Breast epithelium (tissue), 4 donors: ENCODE data around the gene ARL2. TPM values are rescaled to one million over a fixed set of nuclear protein-coding genes. Genes with fewer than 3 reads are reported as not detected.

Experiments
- DNase-seq, 2 donors: peaks; one replicate each; pipeline ENCODE4 v3.0.0-alpha.2; 2019; ENCODE audit warnings: low spot score in 2 of 2
- H3K27ac ChIP-seq, 2 donors: fragments of 200-600 bp; sonication (generic) in 1 of 2; one replicate each; pipeline ENCODE4 v1.5.1; 2016 to 2019; ENCODE audit warnings: mild to moderate bottlenecking in 1 of 2
- H3K27me3 ChIP-seq, 2 donors: fragments of 200-600 bp; sonication (generic) in 1 of 2; one replicate each; pipeline versions ENCODE4 v1.5.1 to v1.6.0; 2017 to 2019; ENCODE audit warnings: control low read depth in 1 of 2, mild to moderate bottlenecking in 1 of 2
- H3K36me3 ChIP-seq: fragments of 200-600 bp; one replicate; pipeline ENCODE4 v1.5.1; 2019
- H3K4me1 ChIP-seq, 2 donors: fragments of 200-600 bp; sonication (generic); one replicate each; pipeline ENCODE4 v1.5.1; 2016 to 2019; ENCODE audit warnings: control low read depth in 1 of 2
- H3K4me3 ChIP-seq, 3 donors: fragments of 200-600 bp; sonication (generic); 1 replicate in 2 of 3; 2 replicates in 1 of 3; pipeline ENCODE4 v1.5.1; 2016 to 2019; ENCODE audit warnings: mild to moderate bottlenecking in 3 of 3, moderate library complexity in 2 of 3
- H3K9me3 ChIP-seq, 2 donors: fragments of 200-600 bp; sonication (generic) in 1 of 2; one replicate each; pipeline ENCODE4 v1.5.1; 2016 to 2019; ENCODE audit warnings: control low read depth in 1 of 2
- CTCF ChIP-seq, 3 donors: fragments of 450-650 bp; IDR thresholded peaks; one replicate each; pipeline ENCODE4 v1.5.1; 2016 to 2017; ENCODE audit warnings: antibody characterized with exemption in 3 of 3, mild to moderate bottlenecking in 3 of 3, moderate library complexity in 3 of 3
- POLR2A ChIP-seq: fragments of 450-650 bp; IDR thresholded peaks from one replicate; pipeline ENCODE4 v1.6.1; 2016; ENCODE audit warnings: antibody characterized with exemption, mild to moderate bottlenecking, moderate library complexity
- POLR2AphosphoS5 ChIP-seq, 3 donors: sonication (generic); formaldehyde crosslinking; IDR thresholded peaks; one replicate each; pipeline ENCODE4 v1.6.1; 2017; ENCODE audit warnings: antibody characterized with exemption in 3 of 3
- intact Hi-C: fragments of 100-400 bp; cut with DNase I; formaldehyde crosslinking; loops from one replicate; pipeline ENCODE4 v1.15.1; 2023; ENCODE audit warnings: low total_unique reads
- total RNA-seq, 3 donors: library from RNA; depleted of rRNA; stranded (reverse); fragments of >200 nt; gene quantifications; one replicate each; pipeline ENCODE4 v1.1.0, GENCODE V29; 2016

ARL2 gene
- total RNA-seq, 3 donors from 2014 or later = 99.8 to 193 (median 154) TPM

GRCh38 chr11:65027213-65028067 lies 13.5 kb downstream of the ARL2 start, which contains the start of gene SNX15:
Gene SNX15, plus strand, starts transcription at chr11:65027439. Its CDS starts 99 bp downstream, at chr11:65027538.
- Histone ChIP-seq H3K9me3 (no peaks in the 10 kb centered on the region), H3K27me3 (no peaks in the 10 kb centered on the region), H3K27ac (peak within 1 kb of the TSS; percentile 87 to 91), H3K4me1 (no peaks in the 10 kb centered on the region), H3K4me3 (peak within 1 kb of the TSS; percentile 61 to 76 (median 62)), H3K36me3 (no peaks in the 10 kb centered on the region)
- intact Hi-C loops = no loop called here
- DNase-seq = peak; percentile 91
- TF ChIP-seq POLR2A (peak; percentile 57), CTCF (IDR thresholded peaks at IDR 0.05) (peak; percentile 64 to 79 (median 68)), POLR2AphosphoS5 (IDR thresholded peaks at IDR 0.05) (peak; percentile 88 to 94 (median 91))

GRCh38 chr11:65032216-65032615 lies 18.3 kb downstream of the ARL2 start:
- Histone ChIP-seq H3K27me3 (no peaks in the 10 kb centered on the region), H3K4me1 (no peaks in the 10 kb centered on the region), H3K9me3 (no peaks in the 10 kb centered on the region), H3K27ac (no peak overlapping the region), H3K4me3 (no peak overlapping the region), H3K36me3 (no peaks in the 10 kb centered on the region)
- intact Hi-C loops = no loop called here
- no peak for DNase-seq
- TF ChIP-seq POLR2A (no peak), CTCF (IDR thresholded peaks at IDR 0.05) (no peak), POLR2AphosphoS5 (IDR thresholded peaks at IDR 0.05) (no peak)

GRCh38 chr11:65034423-65034822 lies 20.5 kb downstream of the ARL2 start:
- DNase-seq = no peak
- intact Hi-C loops = no loop called here

GRCh38 chr11:65035579-65035978 lies 21.6 kb downstream of the ARL2 start:
- no peak overlapping the region for H3K27ac ChIP-seq
- TF ChIP-seq POLR2AphosphoS5 (IDR thresholded peaks at IDR 0.05) (no peak), POLR2A (no peak), CTCF (IDR thresholded peaks at IDR 0.05) (no peak)
- H3K4me1 ChIP-seq = no peaks in the 10 kb centered on the region
- no peak for DNase-seq
- intact Hi-C loops = no loop called here
- no peaks in the 10 kb centered on the region for H3K9me3 ChIP-seq
- no peaks in the 10 kb centered on the region for H3K36me3 ChIP-seq
- no peak overlapping the region for H3K4me3 ChIP-seq
- no peaks in the 10 kb centered on the region for H3K27me3 ChIP-seq

More at GRCh38 chr11:65034423-65034822, 20.5 kb downstream of the ARL2 start:
- TF ChIP-seq CTCF (IDR thresholded peaks at IDR 0.05) (no peak), POLR2AphosphoS5 (IDR thresholded peaks at IDR 0.05) (no peak), POLR2A (no peak)
- H3K36me3 ChIP-seq = no peaks in the 10 kb centered on the region
- H3K27ac ChIP-seq = no peak overlapping the region
- no peaks in the 10 kb centered on the region for H3K9me3 ChIP-seq
- no peaks in the 10 kb centered on the region for H3K27me3 ChIP-seq
- H3K4me1 ChIP-seq = no peaks in the 10 kb centered on the region
- no peak overlapping the region for H3K4me3 ChIP-seq

GRCh38 chr11:65036931-65037330 lies 23.0 kb downstream of the ARL2 start:
- intact Hi-C loops = no loop called here
- Histone ChIP-seq H3K4me3 (no peak overlapping the region), H3K27ac (peak overlapping the region in 1 of 2 donors; percentile 21), H3K9me3 (no peaks in the 10 kb centered on the region), H3K36me3 (no peaks in the 10 kb centered on the region), H3K4me1 (peaks cover 0 to 3% of the 10 kb centered on the region in 2 donors), H3K27me3 (no peaks in the 10 kb centered on the region)
- no peak for TF ChIP-seq POLR2A
- TF ChIP-seq CTCF (IDR thresholded peaks at IDR 0.05) = no peak
- TF ChIP-seq POLR2AphosphoS5 (IDR thresholded peaks at IDR 0.05) = no peak
- peak in 1 of 2 donors; percentile 72 for DNase-seq
